Measurements from ENCODE around the gene TXNRD1. TPM values are rescaled to one million over a fixed set of nuclear protein-coding genes. Genes with fewer than 3 reads are reported as not detected.

TXNRD1 gene
- total RNA-seq, 6 experiments from 2014 or later: 40.3 to 153 (median 74.5) TPM

DNA sequence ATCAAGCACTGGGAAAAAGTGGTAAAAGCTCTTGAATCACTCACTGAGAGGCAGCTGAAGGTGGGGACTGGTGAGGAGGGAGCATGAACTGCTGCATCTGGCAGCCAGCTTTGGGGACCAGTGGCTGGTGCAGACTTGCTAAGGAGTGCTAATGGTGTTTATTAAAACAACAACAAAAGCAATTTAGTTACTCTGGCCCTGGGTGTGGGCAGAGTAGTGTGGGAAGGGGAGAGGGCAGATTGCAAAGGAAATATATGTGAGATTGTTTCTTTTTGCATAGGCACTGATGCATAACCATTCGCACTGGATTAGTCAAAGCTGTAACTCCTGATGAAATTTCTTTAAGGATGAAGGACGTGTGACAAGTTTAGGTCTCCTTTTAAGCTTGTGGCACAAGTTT lies 8.1 kb downstream of the TXNRD1 start:
- H3K4me3 ChIP-seq: no peak overlapping the region
- WGBS (ENCODE audit: insufficient coverage, low coverage, low lambda C conversion rate, missing lambda C conversion rate): 57% methylated on average over 2 of the region's 2 CpGs
- ATAC-seq (no peak), DNase-seq (no peak)
- no peaks in the 10 kb centered on the region for H3K36me3 ChIP-seq
- intact Hi-C loops (cut with DNase I): no loop called here
- no peaks in the 10 kb centered on the region for H3K27me3 ChIP-seq
- no peaks in the 10 kb centered on the region for H3K4me1 ChIP-seq
- TF ChIP-seq, protein P1, sequence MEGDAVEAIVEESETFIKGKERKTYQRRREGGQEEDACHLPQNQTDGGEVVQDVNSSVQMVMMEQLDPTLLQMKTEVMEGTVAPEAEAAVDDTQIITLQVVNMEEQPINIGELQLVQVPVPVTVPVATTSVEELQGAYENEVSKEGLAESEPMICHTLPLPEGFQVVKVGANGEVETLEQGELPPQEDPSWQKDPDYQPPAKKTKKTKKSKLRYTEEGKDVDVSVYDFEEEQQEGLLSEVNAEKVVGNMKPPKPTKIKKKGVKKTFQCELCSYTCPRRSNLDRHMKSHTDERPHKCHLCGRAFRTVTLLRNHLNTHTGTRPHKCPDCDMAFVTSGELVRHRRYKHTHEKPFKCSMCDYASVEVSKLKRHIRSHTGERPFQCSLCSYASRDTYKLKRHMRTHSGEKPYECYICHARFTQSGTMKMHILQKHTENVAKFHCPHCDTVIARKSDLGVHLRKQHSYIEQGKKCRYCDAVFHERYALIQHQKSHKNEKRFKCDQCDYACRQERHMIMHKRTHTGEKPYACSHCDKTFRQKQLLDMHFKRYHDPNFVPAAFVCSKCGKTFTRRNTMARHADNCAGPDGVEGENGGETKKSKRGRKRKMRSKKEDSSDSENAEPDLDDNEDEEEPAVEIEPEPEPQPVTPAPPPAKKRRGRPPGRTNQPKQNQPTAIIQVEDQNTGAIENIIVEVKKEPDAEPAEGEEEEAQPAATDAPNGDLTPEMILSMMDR (IDR thresholded peaks at IDR 0.05): no peak
- no peak for TF ChIP-seq POLR2A (IDR thresholded peaks at IDR 0.05)
- H3K27ac ChIP-seq: no peak overlapping the region
- no peaks in the 10 kb centered on the region for H3K9me3 ChIP-seq

DNA sequence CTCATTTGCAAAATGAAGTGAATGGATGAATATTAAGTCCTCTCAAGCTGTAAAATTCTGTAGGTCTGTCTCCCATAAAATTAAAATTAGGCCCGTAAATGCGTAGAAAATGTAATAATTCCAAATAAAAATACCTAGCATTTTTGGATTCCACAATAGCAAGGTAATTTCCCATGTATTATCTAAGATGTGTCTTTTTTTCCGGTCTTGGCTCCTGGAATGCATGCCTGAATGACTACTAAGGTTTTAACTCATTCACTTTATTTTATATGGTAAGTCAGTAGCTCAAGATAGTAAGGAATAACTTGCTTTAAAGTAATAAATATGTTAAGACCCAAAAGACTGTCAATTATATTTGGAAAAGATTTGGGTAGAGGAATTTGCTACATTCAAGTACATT lies 11.1 kb downstream of the TXNRD1 start:
- H3K36me3 ChIP-seq: no peaks in the 10 kb centered on the region
- intact Hi-C loops (cut with DNase I): no loop called here
- WGBS (ENCODE audit: insufficient coverage, low coverage, low lambda C conversion rate, missing lambda C conversion rate): 72% methylated on average over 3 of the region's 3 CpGs
- no peaks in the 10 kb centered on the region for H3K27me3 ChIP-seq
- TF ChIP-seq, protein P1 (IDR thresholded peaks at IDR 0.05): no peak
- no peak for TF ChIP-seq POLR2A (IDR thresholded peaks at IDR 0.05)
- H3K27ac ChIP-seq: no peak overlapping the region
- H3K4me3 ChIP-seq: no peak overlapping the region
- H3K9me3 ChIP-seq: no peaks in the 10 kb centered on the region
- ATAC-seq (no peak), DNase-seq (no peak)
- no peaks in the 10 kb centered on the region for H3K4me1 ChIP-seq

DNA sequence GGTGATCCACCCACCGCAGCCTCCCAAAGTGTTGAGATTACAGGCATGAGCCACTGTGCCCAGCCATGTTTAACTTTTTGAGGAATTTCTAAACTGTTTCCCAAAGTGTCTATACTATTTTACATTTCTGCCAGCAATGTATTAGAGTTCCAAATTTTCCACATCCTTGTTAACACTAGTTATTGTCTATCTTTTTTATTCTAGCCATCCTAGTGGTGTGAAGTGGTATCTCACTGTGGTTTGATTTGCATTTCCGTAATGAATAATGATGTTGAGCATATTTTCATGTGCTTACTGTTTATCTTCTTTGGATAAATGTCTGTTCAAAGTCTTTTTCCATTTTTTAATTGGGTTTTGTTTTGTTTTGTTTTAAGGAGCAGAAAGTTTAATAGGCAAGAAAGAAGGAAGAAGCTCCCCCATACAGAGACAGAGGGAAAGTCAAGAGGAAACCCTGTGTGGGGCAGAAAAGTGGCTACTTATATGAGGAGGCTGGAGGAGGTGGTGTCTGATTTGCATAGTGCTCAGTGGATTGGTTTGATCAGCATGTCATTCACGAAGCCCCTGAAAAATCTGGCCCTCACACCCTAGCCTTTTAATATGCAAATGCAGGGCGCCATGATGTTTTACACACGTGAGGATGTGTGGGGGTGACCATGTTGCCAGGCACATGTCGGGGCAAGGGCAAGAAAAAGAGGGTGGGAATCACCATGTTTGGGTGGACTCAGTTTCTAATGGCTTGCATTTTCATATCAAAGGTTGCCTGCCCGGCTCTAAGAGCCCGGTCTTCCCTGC lies 14.9 kb downstream of the TXNRD1 start:
- WGBS (ENCODE audit: insufficient coverage, low coverage, low lambda C conversion rate, missing lambda C conversion rate): 57% methylated on average over 7 of the region's 8 CpGs
- intact Hi-C loops (cut with DNase I): no loop called here
- no peaks in the 10 kb centered on the region for H3K36me3 ChIP-seq
- H3K27ac ChIP-seq: no peak overlapping the region
- DNase-seq (no peak), ATAC-seq (no peak)
- H3K9me3 ChIP-seq: peaks cover 0 to 16% (median 0%) of the 10 kb centered on the region in 4 donors
- H3K4me1 ChIP-seq: no peaks in the 10 kb centered on the region
- no peaks in the 10 kb centered on the region for H3K27me3 ChIP-seq
- TF ChIP-seq, protein P1 (IDR thresholded peaks at IDR 0.05): no peak
- TF ChIP-seq POLR2A (IDR thresholded peaks at IDR 0.05): no peak
- H3K4me3 ChIP-seq: no peak overlapping the region

DNA sequence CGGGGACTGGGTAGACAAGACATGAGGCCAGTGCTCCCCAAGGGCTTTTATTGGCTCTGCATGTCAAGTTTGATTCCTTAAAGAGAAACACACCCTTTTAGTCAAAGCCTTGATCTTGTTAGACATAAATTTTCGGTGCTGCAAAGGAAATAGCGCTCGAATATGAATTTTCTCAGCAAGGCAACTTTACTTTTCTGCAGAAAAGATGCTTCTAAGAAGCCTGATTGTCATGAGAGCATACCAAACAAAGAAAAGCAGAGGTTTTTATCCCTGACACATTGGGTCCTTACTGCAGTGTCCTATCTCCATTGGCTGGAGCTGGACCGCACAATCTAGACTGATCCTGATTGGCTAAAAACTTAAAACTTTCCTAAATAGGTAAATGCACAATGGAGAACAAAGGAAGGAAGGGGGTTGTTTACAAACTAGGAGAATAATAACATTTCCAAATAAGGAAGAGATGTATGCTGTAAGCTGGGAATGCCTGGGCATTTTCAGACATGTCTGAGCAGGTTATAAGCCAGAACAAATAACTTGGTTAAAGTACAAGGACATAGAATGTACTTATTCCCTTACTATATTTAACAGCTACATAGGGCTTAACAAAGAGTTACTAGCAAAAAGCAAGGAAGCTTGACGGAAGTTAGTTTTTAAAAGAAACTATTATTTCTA lies 17.2 kb downstream of the TXNRD1 start:
- Histone ChIP-seq H3K4me1 (no peaks in the 10 kb centered on the region), H3K4me3 (no peak overlapping the region), H3K27me3 (no peaks in the 10 kb centered on the region), H3K9me3 (peaks cover 0 to 16% (median 0%) of the 10 kb centered on the region in 4 donors), H3K36me3 (no peaks in the 10 kb centered on the region), H3K27ac (no peak overlapping the region)
- TF ChIP-seq, protein P1 (IDR thresholded peaks at IDR 0.05): no peak
- no peak for TF ChIP-seq POLR2A (IDR thresholded peaks at IDR 0.05)
- DNase-seq (no peak), ATAC-seq (no peak)
- intact Hi-C loops (cut with DNase I): no loop called here
- 84% methylated on average over 6 of the region's 6 CpGs for WGBS (ENCODE audit: insufficient coverage, low coverage, low lambda C conversion rate, missing lambda C conversion rate)

Data from right lobe of liver (tissue), 6 donors.